SW480 (cell line): ENCODE data around the gene ELL.
"Not testable (repeated sequence)": the region's sequence is repeated elsewhere in the genome, so short reads cannot be mapped to it uniquely, and the experiment has no call there.

Source experiments
- DNase-seq: peaks from one replicate; pipeline ENCODE4 v3.0.0-alpha.2; 2016; ENCODE audit warnings: low spot score

ELL gene

DNA sequence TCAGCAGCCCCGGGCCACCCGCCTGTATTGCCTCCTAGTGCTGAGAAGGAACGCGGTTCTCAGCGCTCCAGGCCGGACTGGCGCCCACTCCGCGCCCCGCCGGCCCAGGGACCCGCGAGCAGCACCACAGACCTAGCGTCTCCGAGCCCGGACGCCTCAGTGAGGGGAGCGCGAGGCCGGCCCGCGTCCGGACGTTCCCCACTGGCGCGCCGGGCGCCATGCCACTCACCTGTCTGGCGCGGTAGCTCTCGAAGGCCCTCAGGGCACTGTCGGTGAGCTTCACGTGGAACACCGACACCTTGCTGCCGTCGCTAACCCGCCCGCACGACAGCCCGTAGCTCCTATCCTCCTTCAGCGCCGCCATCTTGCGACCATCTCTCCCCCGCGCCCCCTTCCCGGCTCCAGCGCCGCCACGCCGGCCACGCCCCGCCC lies at the start of gene ELL:
ELL (minus strand) TSS at position 379 of the 432 bp plus-strand sequence; CDS start at position 364, 15 bp downstream.
- DNase-seq, result no peak

DNA sequence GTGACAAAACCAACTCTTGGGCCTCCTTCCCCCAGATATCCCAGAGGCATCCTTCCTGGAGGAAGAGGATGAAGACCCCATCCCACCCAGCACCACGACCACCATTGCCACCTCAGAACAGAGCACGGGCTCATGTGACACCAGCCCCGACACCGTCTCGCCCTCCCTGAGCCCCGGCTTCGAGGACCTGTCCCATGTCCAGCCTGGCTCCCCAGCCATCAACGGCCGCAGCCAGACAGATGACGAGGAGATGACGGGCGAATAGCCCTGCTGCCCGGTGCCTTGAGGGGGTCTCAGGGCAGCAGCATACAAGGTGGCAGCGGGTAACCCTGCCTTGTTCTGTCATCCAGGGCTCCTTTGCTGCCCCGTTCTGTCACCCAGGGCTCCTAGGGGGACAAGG lies 46.5 kb upstream of the ELL start:
- DNase-seq, result no peak

GRCh38 chr19:18566953-18567352 lies 45.1 kb upstream of the ELL start:
- DNase-seq, result no peak

GRCh38 chr19:18562086-18562485 lies 40.2 kb upstream of the ELL start:
- DNase-seq, result no peak

GRCh38 chr19:18559685-18560084 lies 37.8 kb upstream of the ELL start:
- no peak for DNase-seq

DNA sequence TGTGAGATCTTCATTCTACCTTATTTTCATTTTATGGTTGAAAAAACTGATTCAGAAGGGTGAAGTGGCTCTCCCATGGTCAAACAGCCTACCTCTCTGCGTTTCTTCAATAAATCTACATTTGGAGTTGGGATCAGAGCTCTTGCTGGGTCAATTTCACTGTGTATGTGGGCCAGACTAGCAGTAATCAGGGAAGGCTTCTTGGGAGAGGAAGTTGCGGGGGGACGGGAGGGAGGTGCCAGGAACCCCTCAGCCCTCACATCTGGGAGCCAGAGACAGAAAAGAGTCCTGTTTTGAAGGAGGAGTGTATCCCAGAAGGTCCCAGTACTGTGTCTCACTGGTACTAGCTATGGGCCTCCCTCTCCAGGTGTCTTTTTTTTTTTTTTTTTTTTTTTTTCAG lies 36.7 kb upstream of the ELL start:
- DNase-seq, result no peak

GRCh38 chr19:18558202-18558555 lies 36.3 kb upstream of the ELL start:
- DNase-seq, result no peak

DNA sequence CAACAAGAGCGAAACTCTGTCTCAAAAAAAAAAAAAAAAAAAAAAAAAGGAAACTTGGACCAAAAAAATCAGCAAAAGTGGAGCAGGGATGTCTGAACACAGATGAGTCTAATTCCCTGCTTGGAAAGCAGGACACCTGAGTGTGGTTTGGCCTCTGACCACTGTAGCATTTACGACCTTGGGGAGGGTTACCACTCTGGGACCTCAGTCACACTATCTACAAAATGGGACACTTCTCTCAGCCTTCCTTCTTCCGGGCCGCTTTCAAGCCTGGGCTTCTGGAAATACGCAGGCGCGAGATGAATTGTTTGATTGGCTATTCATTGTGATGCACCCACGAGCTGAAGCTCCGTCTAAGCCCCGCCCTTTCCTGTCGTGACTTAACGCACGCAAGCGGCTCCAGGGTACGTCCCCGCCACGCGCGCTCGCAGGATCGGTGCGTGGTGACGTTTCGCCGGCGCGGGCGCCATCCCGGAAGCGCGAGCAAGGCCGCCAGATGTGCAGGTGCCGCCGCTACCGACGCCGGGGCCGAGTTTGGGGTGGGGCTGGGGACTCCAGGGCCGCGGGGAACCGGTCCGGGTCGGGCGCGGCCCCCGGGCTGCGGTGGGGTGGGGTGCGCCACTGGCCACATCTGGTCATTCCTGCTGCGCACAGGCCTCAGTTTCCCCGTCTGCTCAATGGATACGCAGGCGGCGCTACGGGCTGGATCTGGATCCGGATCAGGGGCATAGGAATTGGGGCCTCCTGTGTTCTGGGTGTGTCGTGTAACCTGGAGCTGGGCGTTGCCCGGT lies 35.7 kb upstream of the ELL start, which contains the start of gene KXD1:
KXD1 (plus strand) TSS at position 460 of the 791 bp plus-strand sequence. CDS start 4,187 bp downstream, outside the sequence.
- DNase-seq, result peak; percentile 98

GRCh38 chr19:18551631-18552030 lies 29.8 kb upstream of the ELL start:
- no peak for DNase-seq

- DNase-seq, result peak; percentile 62
Measured at GRCh38 chr19:18543814-18544475, 22.1 kb upstream of the ELL start.

GRCh38 chr19:18542941-18543813 lies 21.3 kb upstream of the ELL start, which contains the start of gene FKBP8:
FKBP8 (minus strand) TSS chr19:18543573; CDS start chr19:18541970, 1,603 bp downstream.
- peak; percentile 84 for DNase-seq

DNA sequence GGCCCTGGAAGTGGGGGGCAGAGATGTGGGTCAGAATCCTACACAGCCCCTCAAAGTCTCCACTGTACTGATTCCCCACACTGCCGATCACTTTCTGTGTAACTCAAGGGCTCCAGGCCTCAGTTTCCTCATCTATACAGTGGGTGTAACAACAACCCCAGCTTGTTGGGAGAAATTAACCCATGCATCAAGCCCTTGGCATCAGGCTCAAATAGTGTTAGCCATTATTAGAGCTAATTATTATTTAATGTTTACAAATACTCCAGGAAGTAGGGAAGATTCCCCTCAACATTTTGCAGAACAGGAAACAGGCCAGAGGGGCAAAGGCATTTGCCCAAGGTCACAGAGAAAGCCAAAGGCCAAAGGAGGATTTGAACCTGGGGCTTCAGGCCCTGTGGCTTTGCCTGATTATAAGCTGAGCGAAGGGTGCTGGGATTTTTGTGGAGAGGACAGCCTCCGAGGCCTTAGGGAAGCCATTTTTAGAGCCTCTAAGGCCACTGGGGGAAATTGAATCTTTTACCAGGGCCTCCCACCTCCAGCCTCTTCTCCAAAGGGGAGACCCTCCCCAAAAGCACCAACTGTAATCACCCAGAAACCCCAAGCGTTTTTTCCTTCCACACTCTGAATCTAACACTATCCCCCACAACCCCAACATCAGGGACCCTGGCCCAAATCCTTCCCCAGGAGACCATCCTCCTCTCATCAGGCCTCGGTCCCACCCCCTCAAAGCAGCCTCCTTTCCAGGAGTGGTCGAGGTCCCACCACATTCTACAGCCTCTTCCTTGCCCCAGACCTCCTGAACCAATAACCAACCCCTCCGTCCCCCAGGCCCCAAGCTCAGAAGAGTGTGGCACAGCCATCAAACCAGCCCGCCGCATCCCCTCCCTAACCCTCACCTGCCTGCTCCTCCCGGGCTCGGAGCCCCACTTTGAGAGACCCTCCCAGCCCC lies 20.4 kb upstream of the ELL start:
- DNase-seq, result no peak

- DNase-seq, result no peak
Measured at GRCh38 chr19:18541258-18541991, 19.6 kb upstream of the ELL start.

DNA sequence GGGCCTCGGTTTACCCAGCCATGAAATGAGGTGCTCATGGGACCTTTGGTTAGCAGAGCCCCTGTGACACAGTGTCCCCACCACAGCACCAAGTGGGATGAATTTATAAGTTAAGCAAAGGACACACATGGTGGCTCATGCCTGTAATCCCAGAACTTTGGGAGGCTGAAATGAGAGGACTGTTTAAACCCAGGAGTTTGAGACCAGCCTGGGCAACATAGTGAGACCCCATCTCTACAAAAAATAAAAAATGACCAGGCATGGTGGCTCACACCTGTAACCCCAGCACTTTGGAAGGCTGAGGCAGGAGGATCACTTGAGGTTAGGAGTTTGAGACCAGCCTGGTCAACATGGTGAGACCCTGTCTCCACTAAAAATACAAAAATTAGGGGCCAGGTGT lies 18.3 kb upstream of the ELL start:
- DNase-seq, result not testable (repeated sequence)

- no peak for DNase-seq
Measured at GRCh38 chr19:18539372-18539771, 17.5 kb upstream of the ELL start.

- no peak for DNase-seq
Measured at GRCh38 chr19:18538115-18538514, 16.2 kb upstream of the ELL start.

DNA sequence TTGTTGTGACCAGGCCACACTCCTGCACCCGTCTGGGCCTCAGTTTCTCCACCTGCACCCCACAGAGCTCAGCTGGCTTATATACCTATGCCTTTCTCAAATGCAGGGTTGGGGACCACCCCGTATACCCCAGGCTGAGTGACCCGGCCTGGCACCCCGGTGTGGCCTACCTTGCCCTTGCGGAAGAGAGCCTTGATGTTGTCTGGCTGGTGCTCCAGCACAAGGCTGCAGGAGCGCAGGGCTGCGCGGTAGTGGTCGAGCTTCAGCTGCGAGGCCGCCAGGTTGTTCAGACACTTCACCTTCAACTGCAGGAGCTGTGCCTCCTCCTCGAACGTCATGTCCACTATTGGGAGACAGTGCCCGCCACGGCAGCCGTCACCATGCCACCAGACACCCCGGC lies 15.6 kb upstream of the ELL start:
- no peak for DNase-seq

- no peak for DNase-seq
Measured at GRCh38 chr19:18536475-18536874, 14.6 kb upstream of the ELL start.

DNA sequence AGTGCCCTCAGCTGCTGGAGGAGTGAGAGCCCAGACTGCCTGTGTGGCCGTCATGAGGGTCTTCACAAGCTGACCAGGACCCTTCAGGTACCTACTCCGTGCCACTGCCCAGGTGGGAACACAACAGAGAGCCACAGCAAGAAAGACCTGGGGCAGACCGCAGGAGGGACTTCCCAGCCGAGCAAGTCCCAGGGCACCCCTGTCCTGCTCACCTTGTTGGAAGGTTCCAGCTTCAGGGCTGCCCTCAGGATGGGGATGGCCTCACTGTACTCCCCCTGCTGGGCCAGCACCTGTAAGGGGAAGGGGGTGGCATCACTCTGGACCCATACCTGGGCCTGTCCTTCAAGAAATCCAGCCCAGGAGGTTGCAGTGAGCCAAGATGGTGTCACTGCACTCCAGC lies 11.2 kb upstream of the ELL start:
- no peak for DNase-seq

DNA sequence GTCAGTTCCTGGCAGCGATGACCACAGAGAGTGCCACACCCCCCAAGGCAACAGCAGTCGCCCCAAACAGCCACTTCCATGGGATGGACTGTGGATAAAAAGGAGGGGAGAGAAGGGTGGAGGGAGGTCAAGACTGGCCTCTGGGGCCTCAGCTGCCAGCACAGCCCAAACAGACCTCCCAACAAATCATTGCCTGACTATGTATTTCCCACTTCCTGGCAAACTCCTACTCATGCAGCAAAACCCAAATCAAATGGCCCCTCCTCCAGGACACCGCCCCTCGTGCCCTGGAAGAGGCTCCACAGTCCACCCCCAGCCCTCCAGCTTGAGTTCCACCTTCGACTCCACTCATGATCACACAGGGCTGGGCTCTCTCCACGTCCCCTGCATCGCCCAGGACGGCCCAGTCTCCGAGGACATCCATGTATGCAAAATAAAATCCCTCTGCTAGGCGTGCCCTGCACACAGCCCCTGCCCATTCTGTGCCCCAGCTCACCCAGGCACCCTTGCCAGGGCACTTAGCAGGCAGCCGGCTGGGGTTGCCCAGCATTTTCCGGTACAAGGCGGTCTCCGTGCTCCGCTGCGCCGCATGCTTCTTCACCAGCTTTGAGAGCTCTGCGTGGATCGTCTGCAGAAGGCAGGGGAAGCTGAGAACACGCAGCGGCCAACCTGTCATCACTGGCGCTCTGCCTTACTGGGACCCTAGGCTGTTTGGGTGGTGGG lies 10.5 kb upstream of the ELL start:
- DNase-seq, result no peak
